Progenitor cell of endocrine pancreas (in vitro differentiated cells): ENCODE data around the gene NHP2. TPM values are rescaled to one million over a fixed set of nuclear protein-coding genes. Genes with fewer than 3 reads are reported as not detected.

Experiments used
- DNase-seq: peaks from one replicate; pipeline ENCODE4 v3.0.0; 2021; ENCODE audit warnings: low spot score; ENCODE audit not compliant: unreplicated experiment
- H3K27ac Mint-ChIP-seq: 2 replicates; pipeline ENCODE4 v1.8.0; 2021; ENCODE audit warnings: mild to moderate bottlenecking, moderate library complexity, mixed read lengths
- H3K27me3 Mint-ChIP-seq: 2 replicates; pipeline ENCODE4 v1.8.0; 2021; ENCODE audit warnings: mixed read lengths
- H3K36me3 Mint-ChIP-seq: 2 replicates; pipeline ENCODE4 v1.8.0; 2022; ENCODE audit warnings: mixed read lengths; ENCODE audit not compliant: insufficient read depth
- H3K4me1 Mint-ChIP-seq: 2 replicates; pipeline ENCODE4 v1.8.0; 2021; ENCODE audit warnings: low read depth, mixed read lengths
- H3K4me3 Mint-ChIP-seq: 2 replicates; pipeline ENCODE4 v1.8.0; 2021; ENCODE audit warnings: low read depth, mild to moderate bottlenecking, moderate library complexity, mixed read lengths
- H3K9me3 Mint-ChIP-seq: 2 replicates; pipeline ENCODE4 v1.8.0; 2021; ENCODE audit warnings: low read depth, mixed read lengths
- CTCF ChIP-seq: fragments of 200-600 bp; sonication (generic); IDR thresholded peaks from one replicate; pipeline ENCODE4 v1.5.0; 2021; ENCODE audit warnings: antibody characterized with exemption, mild to moderate bottlenecking; ENCODE audit not compliant: unreplicated experiment
- total RNA-seq: library from RNA; stranded (reverse); gene quantifications from 2 replicates; pipeline ENCODE4 v1.2.1, GENCODE V29; 2021

NHP2 gene
- total RNA-seq, 1 donor from 2014 or later, result 114 TPM

DNA sequence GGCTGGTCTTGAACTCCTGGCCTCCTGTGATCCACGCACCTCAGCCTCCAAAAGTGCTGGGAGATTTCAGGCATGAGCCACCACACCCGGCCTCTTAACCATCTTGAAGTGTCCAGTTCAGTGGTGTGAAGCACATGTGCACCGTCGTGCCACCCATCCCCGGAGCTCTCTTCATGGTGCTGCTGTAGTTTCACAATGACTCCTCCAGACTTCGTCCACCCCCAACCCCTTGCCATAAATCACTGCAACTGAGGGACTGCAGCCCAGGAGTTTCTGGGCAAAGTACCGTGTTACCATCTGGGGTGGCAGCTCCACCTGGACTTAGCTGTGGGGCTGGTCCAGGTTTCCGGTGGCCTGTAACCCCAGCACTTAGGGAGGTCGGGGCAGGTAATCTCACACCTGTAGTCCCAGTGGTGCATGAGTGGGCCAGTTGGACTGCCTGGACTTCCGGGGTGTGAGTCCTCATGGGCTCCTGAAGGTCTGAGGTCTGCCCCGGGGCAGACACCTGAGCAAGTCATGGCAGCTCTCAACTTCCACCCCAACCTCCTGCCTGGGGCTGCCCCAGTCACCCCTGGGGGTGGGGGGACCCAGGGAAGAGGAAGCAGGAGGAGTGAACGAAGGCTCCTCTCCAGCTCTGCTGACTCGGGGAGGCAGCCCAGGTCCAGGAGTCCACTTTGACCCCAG lies 47.0 kb downstream of the NHP2 start:
- Mint-ChIP-seq H3K27ac (no peak overlapping the region), H3K4me1 (no peaks in the 10 kb centered on the region), H3K4me3 (no peak overlapping the region), H3K27me3 (peaks cover 19% of the 10 kb centered on the region), H3K36me3 (no peaks in the 10 kb centered on the region), H3K9me3 (no peaks in the 10 kb centered on the region)
- no peak for DNase-seq
- no peak for TF ChIP-seq CTCF

DNA sequence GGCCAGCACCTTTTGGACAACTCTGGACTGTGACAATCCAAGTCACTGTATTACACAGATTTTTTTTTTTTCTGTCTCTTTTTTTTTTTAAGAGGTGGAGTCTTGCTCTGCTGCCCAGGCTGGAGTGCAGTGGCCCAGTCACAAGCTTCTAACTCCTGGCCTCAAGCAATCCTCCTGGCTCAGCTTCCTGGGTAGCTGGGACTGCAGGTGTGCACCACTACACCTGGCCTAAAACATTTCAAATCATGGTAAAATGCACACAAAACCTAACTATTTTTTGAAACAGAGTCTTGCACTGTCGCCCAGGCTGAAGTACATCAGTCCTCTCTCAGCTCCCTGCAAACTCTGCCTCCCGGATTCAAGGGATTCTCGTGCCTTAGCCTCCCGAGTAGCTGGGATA lies 47.6 kb downstream of the NHP2 start:
- DNase-seq, result no peak
- Mint-ChIP-seq H3K27ac (no peak overlapping the region), H3K4me3 (no peak overlapping the region), H3K36me3 (no peaks in the 10 kb centered on the region), H3K4me1 (no peaks in the 10 kb centered on the region), H3K9me3 (no peaks in the 10 kb centered on the region), H3K27me3 (peaks cover 19% of the 10 kb centered on the region)
- TF ChIP-seq CTCF, result no peak

GRCh38 chr5:178104492-178104891 lies 49.2 kb downstream of the NHP2 start:
- Mint-ChIP-seq H3K9me3 (no peaks in the 10 kb centered on the region), H3K27ac (no peak overlapping the region), H3K36me3 (no peaks in the 10 kb centered on the region), H3K4me3 (no peak overlapping the region), H3K27me3 (peaks cover 10% of the 10 kb centered on the region), H3K4me1 (no peaks in the 10 kb centered on the region)
- TF ChIP-seq CTCF, result no peak
- DNase-seq, result no peak

GRCh38 chr5:178103612-178104011 lies 50.1 kb downstream of the NHP2 start:
- no peak for DNase-seq
- Mint-ChIP-seq H3K27me3 (peaks cover 10% of the 10 kb centered on the region), H3K36me3 (no peaks in the 10 kb centered on the region), H3K4me3 (no peak overlapping the region), H3K9me3 (no peaks in the 10 kb centered on the region), H3K4me1 (no peaks in the 10 kb centered on the region), H3K27ac (no peak overlapping the region)
- TF ChIP-seq CTCF, result no peak

Other genes with a start within 250 kb of the NHP2 start
- not detected in 2 replicates for gene PROP1, start 157.6 kb downstream of the NHP2 start, total RNA-seq
- 1.9 and 2.4 TPM in 2 replicates for gene N4BP3, start 40.4 kb downstream of the NHP2 start, total RNA-seq
- 44.9 and 48.5 TPM in 2 replicates for gene RMND5B, start 22.9 kb downstream of the NHP2 start, total RNA-seq
- gene GMCL2, start 33.5 kb upstream of the NHP2 start, total RNA-seq, result not detected in 2 replicates
- gene HNRNPAB, start 50.6 kb upstream of the NHP2 start, total RNA-seq, result 214 and 223 TPM in 2 replicates
- 113 and 123 TPM in 2 replicates for gene PHYKPL, start 78.9 kb upstream of the NHP2 start, total RNA-seq